Nephron progenitor cell (in vitro differentiated cells): ENCODE data around the gene SLC2A9.

Source experiments
- DNase-seq: peaks from one replicate; pipeline ENCODE4 v3.0.0; 2021
- H3K27ac Mint-ChIP-seq: 2 replicates; pipeline ENCODE4 v1.8.0; 2021; ENCODE audit warnings: mild to moderate bottlenecking, moderate library complexity, mixed read lengths
- H3K27me3 Mint-ChIP-seq: 2 replicates; pipeline ENCODE4 v1.8.0; 2021; ENCODE audit warnings: mild to moderate bottlenecking, low read depth, mixed read lengths; ENCODE audit not compliant: poor library complexity
- H3K36me3 Mint-ChIP-seq: 2 replicates; pipeline ENCODE4 v1.8.0; 2021; ENCODE audit warnings: low read depth, mixed read lengths
- H3K4me1 Mint-ChIP-seq: 2 replicates; pipeline ENCODE4 v1.8.0; 2021; ENCODE audit warnings: mixed read lengths
- H3K4me3 Mint-ChIP-seq: 2 replicates; pipeline ENCODE4 v1.8.0; 2021; ENCODE audit warnings: mild to moderate bottlenecking, moderate library complexity, mixed read lengths
- H3K9me3 Mint-ChIP-seq: 2 replicates; pipeline ENCODE4 v1.8.0; 2021; ENCODE audit warnings: mild to moderate bottlenecking, moderate library complexity, mixed read lengths
- CTCF ChIP-seq: fragments of 200-600 bp; sonication (generic); IDR thresholded peaks from 2 replicates; pipeline ENCODE4 v1.5.0; 2021; ENCODE audit warnings: antibody characterized with exemption

The SLC2A9 gene

GRCh38 chr4:9832640-9833039 is 188.7 kb downstream of the SLC2A9 start:
- Mint-ChIP-seq H3K4me1 (peaks cover 7% of the 10 kb centered on the region), H3K9me3 (no peaks in the 10 kb centered on the region), H3K4me3 (no peak overlapping the region), H3K36me3 (no peaks in the 10 kb centered on the region), H3K27ac (no peak overlapping the region), H3K27me3 (peaks cover 33% of the 10 kb centered on the region)
- TF ChIP-seq CTCF = no peak
- no peak for DNase-seq

- Mint-ChIP-seq H3K9me3 (no peaks in the 10 kb centered on the region), H3K27me3 (peaks cover 17% of the 10 kb centered on the region), H3K36me3 (no peaks in the 10 kb centered on the region), H3K27ac (no peak overlapping the region), H3K4me3 (no peak overlapping the region), H3K4me1 (peaks cover 4% of the 10 kb centered on the region)
- TF ChIP-seq CTCF = no peak
- DNase-seq = no peak
These were observed 194.7 kb downstream of the SLC2A9 start for GRCh38 chr4:9826551-9826950.

GRCh38 chr4:9825049-9825448 is 196.2 kb downstream of the SLC2A9 start:
- no peaks in the 10 kb centered on the region for H3K9me3 Mint-ChIP-seq
- no peak overlapping the region for H3K27ac Mint-ChIP-seq
- no peak for DNase-seq
- no peak for TF ChIP-seq CTCF
- peaks cover 18% of the 10 kb centered on the region for H3K27me3 Mint-ChIP-seq
- no peak overlapping the region for H3K4me3 Mint-ChIP-seq
- H3K4me1 Mint-ChIP-seq = no peaks in the 10 kb centered on the region
- H3K36me3 Mint-ChIP-seq = no peaks in the 10 kb centered on the region

DNA sequence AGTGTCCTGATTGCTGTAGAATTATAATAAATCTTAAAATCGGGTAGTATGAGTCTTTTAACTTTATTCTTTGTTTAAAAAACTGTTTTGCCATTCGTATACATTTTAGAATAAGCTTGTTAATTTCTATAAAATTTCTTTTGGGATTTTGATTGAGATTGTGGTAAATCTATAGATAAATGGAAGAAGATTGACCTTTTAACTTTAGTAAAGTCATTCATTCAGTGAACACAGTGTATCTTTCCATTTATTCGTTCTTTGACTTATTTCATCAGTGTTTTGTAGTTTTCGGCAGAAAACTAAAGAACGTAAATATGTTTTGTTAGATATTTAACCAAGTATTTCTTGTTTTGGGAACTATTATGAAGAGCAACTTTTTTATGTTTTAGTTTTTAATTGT is 201.0 kb downstream of the SLC2A9 start:
- peaks cover 11% of the 10 kb centered on the region for H3K9me3 Mint-ChIP-seq

DNA sequence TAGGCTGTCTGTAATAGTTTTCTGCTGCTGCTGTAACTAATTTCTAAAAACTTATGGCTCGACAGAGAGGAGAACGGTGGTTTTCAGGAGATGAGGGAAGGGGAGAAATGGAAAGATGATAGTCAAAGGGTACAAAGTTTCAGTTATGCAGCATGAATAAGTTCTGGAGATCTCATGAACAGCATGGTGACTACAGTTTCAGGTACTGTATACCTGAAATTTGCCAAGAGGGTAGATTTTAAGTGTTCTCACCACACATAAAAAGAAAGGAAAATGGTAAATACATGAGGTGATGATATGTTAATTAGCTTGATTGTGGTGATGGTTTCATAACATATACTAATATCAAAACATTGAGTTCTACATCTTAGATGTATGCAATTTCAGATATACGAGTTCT is 205.0 kb downstream of the SLC2A9 start:
- peaks cover 14% of the 10 kb centered on the region for H3K27me3 Mint-ChIP-seq
- H3K4me3 Mint-ChIP-seq = no peak overlapping the region
- no peak for TF ChIP-seq CTCF
- peaks cover 6% of the 10 kb centered on the region for H3K4me1 Mint-ChIP-seq
- DNase-seq = no peak
- H3K27ac Mint-ChIP-seq = no peak overlapping the region
- H3K9me3 Mint-ChIP-seq = peaks cover 11% of the 10 kb centered on the region
- H3K36me3 Mint-ChIP-seq = no peaks in the 10 kb centered on the region

More for the DNA sequence above, 201.0 kb downstream of the SLC2A9 start:
- peaks cover 17% of the 10 kb centered on the region for H3K27me3 Mint-ChIP-seq
- TF ChIP-seq CTCF = no peak
- H3K4me1 Mint-ChIP-seq = no peaks in the 10 kb centered on the region
- no peak overlapping the region for H3K4me3 Mint-ChIP-seq
- no peaks in the 10 kb centered on the region for H3K36me3 Mint-ChIP-seq
- DNase-seq = no peak
- no peak overlapping the region for H3K27ac Mint-ChIP-seq

DNA sequence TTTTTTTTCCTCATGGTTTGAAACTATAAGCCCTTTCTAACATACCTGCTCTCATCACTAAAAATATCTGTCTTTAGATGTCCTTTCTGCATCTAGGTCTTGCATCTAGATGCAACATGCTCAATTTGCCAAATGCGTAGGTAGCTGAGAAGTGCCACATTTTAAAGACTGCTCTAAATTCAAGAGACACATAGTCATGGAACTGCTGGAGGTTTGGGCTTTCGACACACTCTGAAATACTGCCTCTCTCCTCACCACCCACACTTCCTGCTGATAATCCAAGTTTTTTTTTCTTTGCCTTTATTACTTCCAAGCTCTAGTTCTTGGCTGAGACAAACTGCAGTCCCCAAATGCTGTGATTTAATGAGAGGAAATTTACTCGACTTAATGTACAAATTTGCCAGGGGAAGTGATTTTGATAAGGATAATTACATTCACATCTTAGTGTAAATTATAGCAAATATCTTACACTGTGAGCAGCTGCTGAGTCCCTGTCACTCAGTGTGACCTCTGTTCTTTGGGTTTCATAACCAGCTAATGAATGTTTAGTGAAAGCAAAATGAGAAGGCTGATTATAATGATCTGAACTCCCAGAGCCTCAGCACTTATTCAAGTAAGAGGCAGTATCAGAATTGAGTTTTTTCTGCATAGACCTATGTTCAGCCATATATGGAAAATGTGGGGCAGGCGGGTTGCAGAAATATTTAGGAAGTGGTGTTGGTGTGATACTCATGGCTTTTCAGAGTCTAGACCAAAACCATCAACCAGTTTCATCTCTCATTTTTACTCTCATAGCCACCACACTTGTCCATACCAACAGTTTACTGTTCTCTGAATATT is 208.6 kb downstream of the SLC2A9 start:
- TF ChIP-seq CTCF = no peak
- H3K4me1 Mint-ChIP-seq = peaks cover 24% of the 10 kb centered on the region
- no peak overlapping the region for H3K4me3 Mint-ChIP-seq
- H3K9me3 Mint-ChIP-seq = no peaks in the 10 kb centered on the region
- DNase-seq = no peak
- no peak overlapping the region for H3K27ac Mint-ChIP-seq
- no peaks in the 10 kb centered on the region for H3K36me3 Mint-ChIP-seq
- H3K27me3 Mint-ChIP-seq = peaks cover 8% of the 10 kb centered on the region
